Mucosa of descending colon (tissue), 3 donors: ENCODE results near the gene SDK2. TPM values are rescaled to one million over a fixed set of nuclear protein-coding genes. Genes with fewer than 3 reads are reported as not detected.
A peak's percentile ranks its signal among the peaks of the same experiment; 100 is the strongest.

Experiments
- ATAC-seq: fragments of 200-7000 bp; cut with Tn5 transposase; one replicate; pipeline ENCODE4 v1.9.1; 2020; ENCODE audit warnings: mild to moderate bottlenecking, moderate library complexity
- DNase-seq, 3 donors: peaks; one replicate each; pipeline ENCODE4 v3.0.0-alpha.2; 2020
- H3K36me3 ChIP-seq: fragments of 200-600 bp; one replicate; pipeline ENCODE4 v1.8.0; 2021; ENCODE audit warnings: low read depth, mild to moderate bottlenecking
- H3K4me1 ChIP-seq: fragments of 200-600 bp; one replicate; pipeline ENCODE4 v1.8.0; 2021; ENCODE audit warnings: low read depth, mild to moderate bottlenecking
- H3K4me3 ChIP-seq: fragments of 200-600 bp; one replicate; pipeline ENCODE4 v1.8.0; 2021; ENCODE audit warnings: mild to moderate bottlenecking
- H3K9me3 ChIP-seq: fragments of 200-600 bp; one replicate; pipeline ENCODE4 v1.8.0; 2021; ENCODE audit warnings: mild to moderate bottlenecking
- intact Hi-C, 2 donors: fragments of 100-400 bp; cut with DNase I in 1 of 2; cut with micrococcal nuclease in 1 of 2; formaldehyde crosslinking; loops; one replicate each; pipeline versions ENCODE4 v1.11.0 to v1.11.1; 2022; cut with DNase I, micrococcal nuclease
- total RNA-seq, 3 donors: library from RNA; stranded (reverse); fragmentation: NEBNext Ultra II Directional in 2 of 3; extraction: Animal tissue kit (Norgen Biotek cat#: 25700) in 2 of 3; gene quantifications; one replicate each; pipeline versions ENCODE4 v1.2.1 to v1.2.4, GENCODE V29; 2021 to 2023
- TF ChIP-seq, protein P1 (sequence below): fragments of 200-600 bp; IDR thresholded peaks from one replicate; pipeline ENCODE4 v1.8.0; 2022; ENCODE audit warnings: antibody characterized with exemption, mild to moderate bottlenecking
- donor health status: DM: no; HTN: no; CAD: no; lungs with moderate emphysema.
- donor health status: DM: no; HTN: no; CAD: no.
- donor health status: DM: no; HTN: yes; CAD: no.

SDK2 gene
- total RNA-seq, 3 donors from 2014 or later: 1.2 to 1.6 (median 1.3) TPM

DNA sequence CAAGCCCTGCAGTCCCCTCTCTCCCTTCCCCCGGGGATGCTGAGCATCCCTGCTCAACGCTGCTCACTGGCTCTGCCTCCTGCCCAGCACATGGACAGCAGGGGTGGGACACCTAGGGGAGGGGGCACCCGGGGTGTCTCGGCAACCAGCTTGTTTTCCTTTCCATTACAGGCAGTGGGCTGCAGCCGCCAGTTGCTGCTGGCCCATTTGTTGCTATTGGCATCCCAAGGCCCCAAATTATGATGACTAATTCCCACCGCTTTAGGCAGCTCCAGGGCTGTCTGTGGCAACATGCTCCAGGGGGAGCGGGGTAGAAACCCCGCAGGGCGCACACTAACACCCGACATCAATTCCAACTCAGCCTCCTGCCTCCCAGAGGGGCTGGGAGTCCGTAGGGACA, 4.9 kb downstream of the SDK2 start:
- Histone ChIP-seq H3K9me3 (no peaks in the 10 kb centered on the region), H3K4me3 (no peak overlapping the region), H3K36me3 (no peaks in the 10 kb centered on the region), H3K4me1 (peaks cover 12% of the 10 kb centered on the region)
- TF ChIP-seq, protein P1, sequence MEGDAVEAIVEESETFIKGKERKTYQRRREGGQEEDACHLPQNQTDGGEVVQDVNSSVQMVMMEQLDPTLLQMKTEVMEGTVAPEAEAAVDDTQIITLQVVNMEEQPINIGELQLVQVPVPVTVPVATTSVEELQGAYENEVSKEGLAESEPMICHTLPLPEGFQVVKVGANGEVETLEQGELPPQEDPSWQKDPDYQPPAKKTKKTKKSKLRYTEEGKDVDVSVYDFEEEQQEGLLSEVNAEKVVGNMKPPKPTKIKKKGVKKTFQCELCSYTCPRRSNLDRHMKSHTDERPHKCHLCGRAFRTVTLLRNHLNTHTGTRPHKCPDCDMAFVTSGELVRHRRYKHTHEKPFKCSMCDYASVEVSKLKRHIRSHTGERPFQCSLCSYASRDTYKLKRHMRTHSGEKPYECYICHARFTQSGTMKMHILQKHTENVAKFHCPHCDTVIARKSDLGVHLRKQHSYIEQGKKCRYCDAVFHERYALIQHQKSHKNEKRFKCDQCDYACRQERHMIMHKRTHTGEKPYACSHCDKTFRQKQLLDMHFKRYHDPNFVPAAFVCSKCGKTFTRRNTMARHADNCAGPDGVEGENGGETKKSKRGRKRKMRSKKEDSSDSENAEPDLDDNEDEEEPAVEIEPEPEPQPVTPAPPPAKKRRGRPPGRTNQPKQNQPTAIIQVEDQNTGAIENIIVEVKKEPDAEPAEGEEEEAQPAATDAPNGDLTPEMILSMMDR: no peak
- intact Hi-C loops: no loop called here
- DNase-seq (no peak), ATAC-seq (no peak)

DNA sequence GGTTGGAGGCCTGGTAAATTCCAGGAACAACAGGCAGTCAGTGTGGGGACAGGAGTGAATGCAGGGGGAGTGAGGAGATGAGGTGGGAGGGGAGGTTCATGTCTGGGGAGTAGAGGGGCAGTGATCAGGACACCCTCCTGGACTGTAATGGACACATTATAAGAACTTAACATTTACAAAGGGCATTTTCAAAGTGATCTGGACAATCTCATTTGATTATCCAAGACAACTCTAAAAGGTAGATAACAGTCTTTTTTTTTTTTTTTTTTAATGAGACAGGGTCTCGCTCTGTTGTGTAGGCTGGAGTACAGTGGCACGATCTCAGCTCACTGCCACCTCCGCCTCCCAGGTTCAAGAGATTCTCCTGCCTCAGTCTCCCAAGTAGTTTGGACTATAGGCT, 5.7 kb downstream of the SDK2 start:
- intact Hi-C loops: no loop called here
- Histone ChIP-seq H3K4me1 (peaks cover 9% of the 10 kb centered on the region), H3K36me3 (no peaks in the 10 kb centered on the region), H3K4me3 (no peak overlapping the region), H3K9me3 (no peaks in the 10 kb centered on the region)
- no peak for ATAC-seq
- no peak for DNase-seq
- TF ChIP-seq, protein P1: no peak

DNA sequence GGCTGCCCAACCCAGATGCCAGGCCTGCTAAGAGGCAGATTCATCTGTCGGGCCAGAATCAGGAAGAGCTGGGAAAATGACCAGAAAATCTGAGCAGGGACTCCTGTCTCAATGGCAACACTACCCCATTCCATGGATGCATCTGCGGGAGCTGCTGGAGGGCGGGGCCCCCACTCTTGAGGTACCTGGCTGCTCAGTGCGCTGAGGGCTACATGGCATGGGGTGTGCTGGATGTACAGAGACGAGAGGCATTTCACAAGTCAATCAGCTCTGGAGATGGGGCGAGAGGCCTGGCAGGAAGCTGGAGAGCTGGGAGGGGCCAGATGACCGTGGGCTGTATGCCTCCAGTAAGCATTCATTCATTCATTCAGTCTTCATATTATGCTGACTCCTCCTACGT, 6.4 kb downstream of the SDK2 start:
- no peak overlapping the region for H3K4me3 ChIP-seq
- no peaks in the 10 kb centered on the region for H3K9me3 ChIP-seq
- no peak for DNase-seq
- H3K36me3 ChIP-seq: no peaks in the 10 kb centered on the region
- peaks cover 5% of the 10 kb centered on the region for H3K4me1 ChIP-seq
- ATAC-seq: no peak
- TF ChIP-seq, protein P1: no peak
- intact Hi-C loops: no loop called here

DNA sequence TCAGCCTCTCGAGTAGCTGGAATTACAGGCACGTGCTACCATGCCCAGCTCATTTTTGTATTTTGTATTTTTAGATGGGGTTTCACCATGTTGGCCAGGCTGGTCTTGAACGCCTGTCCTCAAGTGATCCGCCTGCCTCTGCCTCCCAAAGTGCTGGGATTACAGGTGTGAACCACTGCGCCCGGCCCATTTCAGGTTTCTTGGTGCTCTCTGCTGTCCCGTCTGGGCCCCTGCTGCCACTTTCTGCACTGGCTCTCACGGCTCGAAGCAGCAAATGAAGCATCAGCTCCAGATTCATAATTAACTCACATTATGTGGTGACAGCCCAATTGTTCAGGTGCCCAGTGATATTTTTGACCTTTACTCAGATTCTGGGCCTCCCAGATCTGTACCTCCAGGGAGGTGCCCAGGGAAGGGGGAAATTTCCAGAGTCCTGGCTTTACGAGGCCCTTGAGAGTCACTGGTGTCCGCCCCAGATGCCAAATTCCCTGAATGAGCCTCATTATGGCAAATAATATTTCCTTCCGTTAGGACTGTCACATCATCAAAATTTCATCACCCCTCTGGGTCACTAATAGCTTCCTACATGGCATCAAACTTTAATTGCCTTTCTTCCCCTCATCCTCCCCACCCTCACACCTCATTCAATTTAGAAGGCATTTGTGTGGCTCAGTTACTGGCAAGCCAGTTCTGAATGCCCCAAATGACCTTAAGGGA, 9.0 kb downstream of the SDK2 start:
- DNase-seq: peak in 1 of 3 donors; percentile 19
- intact Hi-C loops: no loop called here

DNA sequence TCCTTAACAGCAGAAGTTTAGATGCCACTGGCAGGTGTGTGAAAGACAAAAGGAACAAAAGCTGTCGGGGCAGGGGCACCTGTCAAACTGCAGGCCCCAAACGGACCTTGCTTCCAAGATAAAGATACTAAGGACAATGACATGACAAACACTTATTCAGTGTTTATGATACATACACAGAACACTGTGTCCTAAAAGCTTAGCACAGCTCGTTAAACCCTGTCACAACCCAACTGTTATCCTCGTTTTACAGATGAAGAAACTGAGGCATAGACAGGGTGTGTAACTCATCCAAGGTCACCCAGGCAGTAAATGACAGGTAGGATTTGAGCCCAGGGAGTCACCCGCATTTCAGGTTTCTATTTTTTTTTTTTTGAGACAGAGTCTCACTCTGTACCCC, 9.6 kb downstream of the SDK2 start:
- TF ChIP-seq, protein P1: no peak
- Histone ChIP-seq H3K4me1 (no peaks in the 10 kb centered on the region), H3K9me3 (no peaks in the 10 kb centered on the region), H3K36me3 (no peaks in the 10 kb centered on the region), H3K4me3 (no peak overlapping the region)
- DNase-seq: no peak
- ATAC-seq: peak; percentile 55
- intact Hi-C loops: no loop called here

More for the DNA sequence above, 9.0 kb downstream of the SDK2 start:
- Histone ChIP-seq H3K4me3 (no peak overlapping the region), H3K4me1 (no peaks in the 10 kb centered on the region), H3K9me3 (no peaks in the 10 kb centered on the region), H3K36me3 (no peaks in the 10 kb centered on the region)
- no peak for ATAC-seq
- TF ChIP-seq, protein P1: no peak
